Medulla oblongata (tissue), 1 donor: ENCODE results near the gene ARL17A.
A peak's percentile ranks its signal among the peaks of the same experiment; 100 is the strongest.
"Not testable (repeated sequence)": the region's sequence is repeated elsewhere in the genome, so short reads cannot be mapped to it uniquely, and the experiment has no call there.

ENCODE experiments used
- DNase-seq: peaks from one replicate; pipeline ENCODE4 v3.0.0-alpha.2; 2015; ENCODE audit errors: extremely low spot score

Gene ARL17A

GRCh38 chr17:46559155-46559554 lies 20.3 kb downstream of the ARL17A start:
- not testable (repeated sequence) for DNase-seq

GRCh38 chr17:46548607-46549006 lies 30.9 kb downstream of the ARL17A start:
- not testable (repeated sequence) for DNase-seq

- DNase-seq = not testable (repeated sequence)
Observed at GRCh38 chr17:46534716-46535115, 44.8 kb downstream of the ARL17A start.

GRCh38 chr17:46512168-46512567 lies 67.3 kb downstream of the ARL17A start, which contains the start of gene LRRC37A2:
Gene LRRC37A2, plus strand, starts transcription at chr17:46512468. Its CDS starts 245 bp downstream, at chr17:46512713.
- not testable (repeated sequence) for DNase-seq

GRCh38 chr17:46505896-46506295 lies 73.6 kb downstream of the ARL17A start:
- DNase-seq = not testable (repeated sequence)

- DNase-seq = not testable (repeated sequence)
Observed at GRCh38 chr17:46499437-46500139, 79.9 kb downstream of the ARL17A start.

GRCh38 chr17:46492021-46492420 lies 87.5 kb downstream of the ARL17A start:
- peak; percentile 1 for DNase-seq

GRCh38 chr17:46481310-46481709 lies 98.2 kb downstream of the ARL17A start:
- not testable (repeated sequence) for DNase-seq

- DNase-seq = not testable (repeated sequence)
Observed at GRCh38 chr17:46478823-46479222, 100.7 kb downstream of the ARL17A start.

- not testable (repeated sequence) for DNase-seq
Observed at GRCh38 chr17:46475583-46475982, 103.9 kb downstream of the ARL17A start.

- not testable (repeated sequence) for DNase-seq
Observed at GRCh38 chr17:46474489-46474888, 105.0 kb downstream of the ARL17A start.

- DNase-seq = not testable (repeated sequence)
Observed at GRCh38 chr17:46467618-46468017, 111.9 kb downstream of the ARL17A start.
